HFF-Myc (cell line): ENCODE data around the gene LMO3.

Source experiments
- DNase-seq: peaks from one replicate; pipeline ENCODE4 v3.0.0-alpha.2; 2011; ENCODE audit warnings: low read depth; ENCODE audit errors: extremely low read depth
- H3K4me3 ChIP-seq: replicated peaks from 2 replicates; pipeline ENCODE4 v1.5.1; 2011; ENCODE audit warnings: low read depth, mild to moderate bottlenecking, control low read depth, low read length
- TF ChIP-seq, protein P1 (sequence below): IDR thresholded peaks from 2 replicates; pipeline ENCODE4 v1.5.1; 2012; ENCODE audit warnings: mild to moderate bottlenecking, low read depth, low read length, control low read depth; ENCODE audit errors: missing control alignments

The LMO3 gene

GRCh38 chr12:16606117-16606200, at the start of gene LMO3:
TSS of gene LMO3 (minus strand) at chr12:16606162. CDS start at chr12:16600860, 5,302 bp downstream.
- peak within 1 kb of the TSS; percentile 16; the same call in 1 of the 2 replicates for H3K4me3 ChIP-seq
- DNase-seq: no peak
- TF ChIP-seq, protein P1, sequence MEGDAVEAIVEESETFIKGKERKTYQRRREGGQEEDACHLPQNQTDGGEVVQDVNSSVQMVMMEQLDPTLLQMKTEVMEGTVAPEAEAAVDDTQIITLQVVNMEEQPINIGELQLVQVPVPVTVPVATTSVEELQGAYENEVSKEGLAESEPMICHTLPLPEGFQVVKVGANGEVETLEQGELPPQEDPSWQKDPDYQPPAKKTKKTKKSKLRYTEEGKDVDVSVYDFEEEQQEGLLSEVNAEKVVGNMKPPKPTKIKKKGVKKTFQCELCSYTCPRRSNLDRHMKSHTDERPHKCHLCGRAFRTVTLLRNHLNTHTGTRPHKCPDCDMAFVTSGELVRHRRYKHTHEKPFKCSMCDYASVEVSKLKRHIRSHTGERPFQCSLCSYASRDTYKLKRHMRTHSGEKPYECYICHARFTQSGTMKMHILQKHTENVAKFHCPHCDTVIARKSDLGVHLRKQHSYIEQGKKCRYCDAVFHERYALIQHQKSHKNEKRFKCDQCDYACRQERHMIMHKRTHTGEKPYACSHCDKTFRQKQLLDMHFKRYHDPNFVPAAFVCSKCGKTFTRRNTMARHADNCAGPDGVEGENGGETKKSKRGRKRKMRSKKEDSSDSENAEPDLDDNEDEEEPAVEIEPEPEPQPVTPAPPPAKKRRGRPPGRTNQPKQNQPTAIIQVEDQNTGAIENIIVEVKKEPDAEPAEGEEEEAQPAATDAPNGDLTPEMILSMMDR: no peak

DNA sequence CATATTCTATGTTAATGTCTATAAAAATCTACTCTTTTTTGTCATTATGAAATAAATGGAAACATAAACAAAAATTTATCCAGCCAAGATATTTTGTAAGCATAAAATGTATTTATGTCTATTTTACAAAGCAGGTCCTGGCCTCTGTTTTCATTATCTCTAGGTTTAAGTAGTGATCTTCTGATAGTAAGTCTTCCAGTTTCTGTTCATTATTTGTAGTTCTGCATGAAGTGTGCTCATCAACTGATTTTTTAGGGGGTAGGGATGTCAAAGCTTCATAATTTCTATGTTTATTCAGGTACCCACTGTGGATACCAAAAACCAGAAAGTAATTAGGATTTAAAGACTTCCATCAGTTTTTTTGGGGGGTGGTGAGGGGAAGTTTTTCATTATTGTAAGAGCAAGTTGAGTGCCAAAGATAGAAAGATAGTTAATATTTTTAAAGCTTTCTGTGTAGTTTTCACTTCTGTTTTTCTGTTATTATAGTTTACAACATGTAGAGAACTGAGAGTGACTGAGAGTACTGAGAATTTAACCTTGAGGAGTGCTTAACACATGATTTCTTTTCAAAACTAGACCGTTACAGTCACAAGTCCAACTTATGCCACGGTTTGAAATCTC, 30.6 kb upstream of the LMO3 start:
- TF ChIP-seq, protein P1: no peak
- H3K4me3 ChIP-seq: no peak overlapping the region
- no peak for DNase-seq

GRCh38 chr12:16634786-16635185, 28.8 kb upstream of the LMO3 start:
- no peak overlapping the region for H3K4me3 ChIP-seq
- TF ChIP-seq, protein P1: no peak
- no peak for DNase-seq

DNA sequence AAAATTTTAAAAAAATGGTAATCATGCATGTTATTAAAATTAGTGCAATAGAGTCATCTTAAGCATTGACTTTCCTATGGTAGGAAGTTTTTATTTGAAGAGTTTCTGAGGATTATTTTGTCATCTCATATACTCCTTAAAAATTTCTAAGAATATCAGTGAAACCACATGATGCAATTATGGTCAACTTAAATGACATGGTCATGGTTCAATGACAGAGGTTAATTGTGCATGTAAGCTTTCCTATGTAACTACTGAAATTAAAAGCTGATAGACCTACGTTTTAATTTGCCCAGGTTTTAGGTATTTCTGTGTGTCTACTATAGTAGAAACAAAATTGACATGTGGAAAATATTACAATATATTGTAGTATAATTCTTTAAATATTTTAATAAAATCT, 21.0 kb upstream of the LMO3 start:
- no peak for DNase-seq
- TF ChIP-seq, protein P1: no peak
- H3K4me3 ChIP-seq: no peak overlapping the region

DNA sequence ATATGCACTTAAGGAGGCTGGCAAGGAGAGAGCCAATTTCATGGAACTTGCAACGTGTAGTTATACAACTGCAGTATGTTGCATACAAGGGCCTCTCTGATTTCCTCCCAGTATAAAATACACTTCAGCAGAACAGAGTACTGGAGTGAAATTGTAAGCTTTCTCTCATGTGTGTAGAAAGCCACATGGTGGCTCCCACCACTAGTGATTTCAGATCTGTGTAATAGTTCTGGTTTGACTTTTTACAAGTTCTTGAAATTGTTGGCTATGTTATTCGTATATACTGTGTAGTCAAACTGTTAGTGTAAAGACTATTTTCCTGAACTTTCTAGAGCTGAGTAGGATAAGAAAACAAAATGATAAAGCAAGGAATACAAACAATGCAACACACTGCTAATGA, 16.4 kb upstream of the LMO3 start:
- H3K4me3 ChIP-seq: no peak overlapping the region
- TF ChIP-seq, protein P1: no peak
- DNase-seq: no peak

DNA sequence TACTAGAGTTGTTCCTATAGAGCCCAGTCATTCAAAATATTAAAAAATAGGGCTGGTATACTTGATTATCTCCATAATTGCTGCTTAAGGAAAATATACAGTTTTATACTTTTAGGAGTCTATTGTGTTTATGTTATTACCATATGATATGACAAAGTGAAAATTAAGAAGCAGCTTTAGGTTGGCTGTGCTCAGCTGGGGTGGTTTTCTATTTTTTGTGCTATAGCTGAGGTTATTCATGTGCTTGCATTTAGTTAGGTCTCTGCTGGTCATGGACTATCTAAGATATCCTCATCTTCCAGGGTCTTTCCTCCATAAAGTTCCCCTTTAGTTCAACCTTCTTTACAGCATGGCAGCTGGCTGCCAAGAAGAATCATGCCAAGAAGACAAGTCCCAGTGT, 13.6 kb upstream of the LMO3 start:
- H3K4me3 ChIP-seq: no peak overlapping the region
- TF ChIP-seq, protein P1: no peak
- no peak for DNase-seq

- TF ChIP-seq, protein P1: no peak
- H3K4me3 ChIP-seq: no peak overlapping the region
- DNase-seq: no peak
Measured at GRCh38 chr12:16618256-16618655, 12.3 kb upstream of the LMO3 start.
